COLO668 (cell line): ENCODE data around the gene NUP62CL.

ENCODE experiments used
- DNase-seq: peaks from one replicate; lab custom pipeline; 2025; ENCODE audit not compliant: unreplicated experiment; lab: John Stamatoyannopoulos, UW

NUP62CL gene

DNA sequence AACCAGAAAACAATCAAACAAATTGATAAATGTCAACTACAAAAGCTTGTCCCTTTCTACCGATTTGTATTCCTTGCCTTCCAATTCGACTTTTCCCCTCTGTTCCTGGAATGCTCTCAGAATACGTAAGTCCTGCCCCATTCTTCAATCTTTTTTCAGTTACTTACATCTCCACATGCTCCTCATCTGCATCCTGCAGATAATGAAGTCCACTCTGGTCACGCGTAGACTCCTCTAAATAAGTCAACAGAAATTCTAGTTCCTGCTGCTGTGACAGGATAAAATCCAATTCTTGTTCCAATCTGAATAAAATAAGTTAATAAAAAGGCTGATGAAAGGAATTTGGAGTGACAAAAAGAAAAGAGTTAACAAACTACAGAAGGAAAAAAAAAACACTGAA lies 53.2 kb downstream of the NUP62CL start:
- DNase-seq = no peak

DNA sequence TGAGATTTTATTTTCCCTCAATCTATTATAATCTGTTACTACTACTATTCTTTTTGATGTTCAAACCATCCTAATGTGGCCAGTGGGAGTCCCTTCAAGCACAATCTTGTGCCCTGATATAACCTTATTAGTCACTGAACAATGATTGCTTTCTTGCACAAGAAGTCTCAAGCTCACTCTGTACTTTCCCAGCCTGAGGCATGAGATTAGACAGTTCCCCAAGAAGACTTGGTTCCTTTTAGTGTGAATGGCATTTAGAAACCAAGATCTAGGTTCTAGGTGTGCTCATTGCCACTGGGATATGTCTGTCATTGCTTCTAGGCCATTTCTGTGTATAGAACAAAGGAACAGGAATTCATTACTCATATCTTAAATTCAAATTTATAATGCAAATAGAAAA lies 59.6 kb downstream of the NUP62CL start:
- DNase-seq = no peak

DNA sequence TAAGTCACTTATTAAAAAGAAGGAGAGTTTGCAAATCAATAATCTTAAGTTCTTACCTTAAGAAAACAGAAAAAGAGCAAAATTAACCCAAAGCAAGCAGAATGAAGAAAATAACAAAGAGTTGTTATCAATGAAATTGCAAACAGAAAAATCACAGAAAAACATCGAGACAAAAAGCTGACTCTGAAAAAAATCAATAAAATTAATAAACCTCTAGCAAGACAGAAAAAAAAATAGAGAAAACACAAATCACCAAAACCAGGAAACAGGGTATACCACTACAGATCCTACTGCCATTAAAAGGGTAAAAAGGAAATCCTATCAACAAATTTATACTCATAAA lies 70.3 kb downstream of the NUP62CL start:
- DNase-seq = no peak

DNA sequence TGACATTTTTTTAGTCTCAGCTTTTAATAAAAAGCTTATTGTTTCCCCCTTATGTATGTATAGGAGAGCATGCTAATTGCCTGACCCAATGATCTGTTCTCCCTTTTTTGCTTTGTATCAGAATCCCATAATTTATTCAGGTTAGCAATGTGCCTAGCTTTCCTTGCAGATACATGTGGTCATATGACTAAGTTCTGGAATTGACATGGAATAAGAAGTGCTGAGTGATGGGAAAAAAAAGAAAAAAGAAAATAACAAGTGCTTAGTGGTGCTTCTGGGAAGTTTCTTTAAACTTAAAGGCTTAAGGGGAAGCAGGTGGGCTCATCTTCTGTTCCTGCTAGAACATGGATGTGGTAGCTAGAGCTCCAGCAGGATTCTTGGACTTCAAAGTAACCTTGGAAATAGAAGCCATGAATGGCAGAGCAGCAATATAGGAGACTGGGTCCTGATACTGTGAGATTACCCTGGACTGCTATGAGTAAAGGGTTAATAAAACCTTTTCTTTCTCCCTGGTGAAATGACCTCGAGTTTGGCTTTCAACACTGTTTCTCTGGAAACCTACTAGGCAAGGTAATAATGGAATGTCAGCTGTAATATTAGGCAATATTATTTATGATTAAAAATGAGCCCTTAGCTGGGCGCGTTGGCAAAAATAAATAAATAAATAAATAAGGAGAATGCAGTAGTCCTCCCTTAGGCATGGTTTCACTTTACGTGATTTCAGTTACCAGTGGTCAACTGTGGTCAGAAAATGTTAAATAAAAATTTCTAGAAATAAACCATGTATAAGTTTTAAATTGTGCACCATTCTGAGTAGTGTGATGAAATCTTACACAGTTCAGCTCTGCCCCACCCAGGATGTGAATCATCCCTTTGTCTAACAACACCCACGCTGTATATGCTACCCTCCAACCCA lies 70.9 kb downstream of the NUP62CL start:
- no peak for DNase-seq

DNA sequence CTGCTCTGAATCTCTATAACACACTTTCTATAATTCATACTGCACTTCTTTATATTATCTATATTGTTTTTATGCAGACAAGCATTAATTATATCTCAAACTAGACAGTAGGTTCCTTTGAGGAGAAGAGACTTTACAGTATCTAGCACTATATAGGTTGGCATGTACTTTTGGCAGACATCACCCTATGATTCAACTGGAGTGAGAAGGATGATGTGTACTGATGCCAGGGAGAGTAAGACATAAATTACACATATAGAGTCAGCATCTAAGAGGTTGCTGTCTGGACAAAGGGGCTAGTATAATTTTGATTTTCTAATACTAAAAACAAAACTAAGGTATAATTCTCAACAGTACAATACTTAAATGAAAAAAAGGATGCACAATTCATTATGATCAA lies 82.5 kb downstream of the NUP62CL start:
- no peak for DNase-seq

DNA sequence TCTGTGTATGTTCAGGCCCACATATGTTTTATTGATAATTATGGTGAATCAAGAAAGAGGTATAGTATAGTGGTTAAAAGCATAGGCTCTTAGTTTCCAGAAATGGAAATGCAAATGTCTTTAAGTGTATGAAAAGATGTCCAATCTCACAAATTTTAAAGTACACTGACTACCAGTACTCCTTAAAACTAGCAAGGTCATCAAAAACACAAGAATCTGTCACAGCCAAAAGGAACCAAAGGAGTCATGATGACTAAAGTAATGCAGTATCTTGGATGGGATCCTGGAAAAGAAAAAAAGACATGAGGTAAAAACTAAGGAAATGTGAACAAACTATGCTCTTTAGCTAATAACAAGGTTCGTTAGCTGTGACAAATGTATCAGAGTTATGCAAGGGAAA lies 87.0 kb downstream of the NUP62CL start:
- no peak for DNase-seq

DNA sequence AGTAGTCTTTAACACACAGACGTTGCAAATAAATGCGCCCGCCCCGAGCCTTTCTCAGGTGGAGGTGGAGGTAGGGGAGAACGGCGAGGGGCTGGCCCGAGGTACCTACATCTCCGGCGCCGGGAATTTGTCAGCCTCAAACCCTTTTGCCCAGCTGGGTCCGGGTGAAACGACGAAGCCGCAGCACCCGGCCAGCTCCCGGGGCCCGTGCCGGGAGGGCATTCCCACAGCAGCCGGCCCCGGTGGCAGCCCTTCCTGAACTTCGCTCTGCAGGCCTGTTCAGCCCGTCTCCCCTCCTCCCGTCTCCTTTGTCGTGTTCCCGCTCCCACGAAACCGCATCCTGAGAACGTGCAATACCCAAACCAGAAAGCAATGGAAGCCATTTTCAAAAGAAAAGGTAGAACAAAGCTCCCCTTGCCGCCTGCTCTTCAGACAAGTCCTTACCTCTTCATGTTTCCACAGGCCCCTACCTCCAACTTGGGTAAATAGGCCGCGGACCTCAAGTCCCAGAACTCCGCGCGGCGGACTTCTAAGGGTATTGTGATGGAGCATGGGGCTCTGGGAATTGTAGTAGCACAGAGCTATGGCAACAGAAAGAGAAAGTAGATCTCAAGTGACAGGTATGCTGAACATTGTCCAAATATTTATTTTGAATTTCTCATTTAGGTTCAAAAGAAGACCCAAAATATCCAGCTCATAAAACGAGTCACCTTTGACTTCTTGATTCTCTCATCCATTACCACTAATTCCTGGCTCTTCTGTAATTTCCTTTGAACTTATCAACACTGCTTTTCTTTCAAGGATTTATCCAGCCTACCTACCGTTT lies 87.7 kb downstream of the NUP62CL start, which contains the start of gene RBM41:
RBM41 (minus strand) TSS at position 501 of the 826 bp plus-strand sequence; CDS start at position 452, 49 bp downstream.
- DNase-seq = peak; percentile 81

DNA sequence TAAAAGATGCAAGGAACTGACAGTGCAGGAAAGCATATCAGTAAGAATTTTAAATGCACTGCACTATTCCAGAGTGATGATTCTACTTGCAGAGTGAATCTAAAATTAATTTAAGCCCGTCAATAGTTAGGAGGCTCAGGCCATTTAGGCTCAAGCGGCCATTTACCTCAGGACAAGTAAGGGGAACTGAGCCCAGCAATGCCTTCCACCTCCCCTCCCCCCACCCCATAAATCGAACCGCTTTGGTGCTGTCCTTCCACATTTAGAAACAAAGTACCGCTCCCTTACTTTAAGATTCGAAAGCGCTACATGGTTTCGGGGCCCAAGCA lies 88.3 kb downstream of the NUP62CL start:
- DNase-seq = no peak

DNA sequence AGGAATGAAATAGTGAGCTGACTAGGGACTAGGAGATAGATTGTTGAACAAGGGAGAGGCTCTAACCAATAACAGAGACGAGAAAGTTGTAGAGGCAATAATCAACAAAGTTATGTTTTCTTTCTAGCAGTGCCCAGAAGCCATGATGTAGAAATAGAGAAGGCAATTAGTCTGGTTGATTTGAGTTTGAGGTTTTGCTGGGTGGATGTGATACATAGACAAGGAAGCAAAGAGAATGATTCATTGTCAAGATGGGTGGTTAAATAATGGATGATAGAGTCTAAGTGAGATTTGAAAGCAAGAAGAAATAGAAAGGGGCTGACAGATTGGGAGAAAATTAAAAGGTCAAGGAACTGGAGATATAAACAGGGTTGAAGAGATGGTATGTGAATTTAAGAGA lies 98.8 kb downstream of the NUP62CL start:
- no peak for DNase-seq

DNA sequence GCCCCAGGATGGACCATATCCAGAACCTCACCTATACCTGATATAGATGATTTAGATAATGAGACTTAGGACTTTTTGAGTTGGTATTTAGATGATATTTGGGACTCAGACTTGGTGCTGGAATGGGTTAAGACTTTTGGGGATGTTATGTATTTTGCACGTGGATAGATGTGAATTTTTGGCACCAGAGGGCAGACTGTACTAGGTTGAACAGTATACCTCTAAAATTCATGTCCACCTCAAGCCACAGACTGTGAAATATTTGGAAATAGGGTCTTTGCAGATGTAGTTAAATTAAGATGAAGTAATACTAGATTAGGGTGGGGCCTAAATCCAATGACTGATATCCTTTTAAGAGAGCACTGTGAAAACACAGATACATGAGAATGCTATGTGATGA lies 103.3 kb downstream of the NUP62CL start:
- no peak for DNase-seq

DNA sequence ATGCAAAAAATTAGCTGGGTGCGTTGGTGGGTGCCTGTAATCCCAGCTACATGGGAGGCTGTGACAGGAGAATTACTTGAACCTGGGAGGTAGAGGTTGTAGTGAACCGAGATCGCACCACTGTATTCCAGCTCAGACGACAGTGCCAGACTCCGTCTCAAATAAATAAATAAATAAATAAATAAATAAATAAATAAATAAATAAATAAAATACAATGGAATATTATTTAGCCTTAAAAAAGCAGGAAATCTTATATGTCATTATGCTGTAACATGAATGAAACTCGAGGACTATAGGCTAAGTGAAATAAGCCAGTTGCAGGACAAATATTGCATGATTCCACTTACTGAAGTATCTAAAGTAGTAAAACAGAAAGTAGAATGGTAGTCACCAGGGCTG lies 130.1 kb downstream of the NUP62CL start:
- no peak for DNase-seq
